Endometrial microvascular endothelial cells (primary cell): ENCODE results near the gene DDX19B. TPM values are rescaled to one million over a fixed set of nuclear protein-coding genes. Genes with fewer than 3 reads are reported as not detected.
"Not testable (repeated sequence)": the region's sequence is repeated elsewhere in the genome, so short reads cannot be mapped to it uniquely, and the experiment has no call there.

ENCODE experiments used
- in situ Hi-C: cut with HindIII; loops from 2 replicates; pipeline ENCODE4 v1.10.0; 2017; ENCODE audit warnings: low sequenced_read_pairs, low pct_unique_long_range_greater_than_20kb; ENCODE audit errors: inconsistent ontology term
- total RNA-seq: library from RNA; depleted of rRNA; stranded (reverse); fragments of >200 nt; gene quantifications from one replicate; pipeline ENCODE4 v1.2.3, GENCODE V29; 2015; ENCODE audit errors: inconsistent ontology term

The DDX19B gene
- total RNA-seq, 1 donor from 2014 or later: 28.2 TPM

DNA sequence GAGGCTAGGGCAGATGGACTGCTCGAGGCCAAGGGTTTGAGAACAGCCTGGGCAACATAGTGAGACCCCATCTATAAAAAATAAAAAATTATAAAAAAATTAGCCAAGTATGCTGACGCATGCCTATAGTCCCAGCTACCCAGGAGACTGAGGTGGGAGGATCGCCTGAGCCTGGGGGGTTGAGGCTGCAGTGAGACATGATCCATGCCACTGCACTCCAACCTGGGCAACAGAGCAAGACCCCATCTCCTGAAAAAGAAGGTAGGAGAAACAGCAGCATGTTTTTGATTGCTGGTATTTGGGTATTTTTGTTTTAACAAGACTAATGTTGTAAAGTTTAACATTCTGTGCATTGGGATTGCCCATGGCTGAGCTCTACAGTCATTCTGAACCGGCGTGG, 38.8 kb downstream of the DDX19B start:
- in situ Hi-C loops: no loop called here

DNA sequence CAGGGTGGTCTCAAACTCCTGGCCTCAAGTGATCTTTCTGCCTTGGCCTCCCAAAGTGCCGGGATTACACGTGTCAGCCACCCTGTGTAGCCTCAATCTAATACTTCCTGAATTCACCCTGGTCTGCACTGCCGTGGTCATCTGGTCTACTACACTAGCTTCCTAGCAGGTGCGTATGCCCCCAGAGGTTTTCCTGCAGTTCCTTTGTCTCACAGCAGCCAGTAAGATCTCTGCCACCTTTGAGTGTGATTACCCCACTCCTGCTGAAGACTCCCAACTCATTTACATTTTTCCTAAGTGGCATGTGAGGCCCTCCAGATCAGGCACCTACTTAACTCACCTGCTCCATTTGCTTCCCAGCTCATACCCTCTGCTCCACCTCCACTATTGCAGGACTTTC, 42.6 kb downstream of the DDX19B start:
- in situ Hi-C loops: no loop called here

DNA sequence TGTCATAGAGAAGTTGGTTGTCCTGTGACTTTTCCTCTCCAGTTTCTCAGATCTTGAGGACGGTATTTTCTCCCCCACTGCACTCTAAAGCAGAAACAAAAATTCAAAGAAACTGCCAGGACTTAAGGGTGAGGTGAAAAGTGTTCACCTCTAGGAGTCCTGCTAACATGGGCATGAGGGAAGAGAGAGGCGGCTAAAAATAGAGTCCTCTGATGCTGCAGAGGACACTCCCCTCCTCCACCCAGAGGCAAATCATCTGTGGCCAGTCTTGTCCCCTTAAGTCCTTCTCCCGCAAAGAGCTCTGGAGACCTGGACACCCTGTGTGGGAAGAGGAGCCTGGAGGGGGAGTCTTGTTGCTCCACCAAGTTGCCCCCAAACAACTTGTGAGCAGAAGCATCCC, 43.0 kb downstream of the DDX19B start:
- in situ Hi-C loops: no loop called here

DNA sequence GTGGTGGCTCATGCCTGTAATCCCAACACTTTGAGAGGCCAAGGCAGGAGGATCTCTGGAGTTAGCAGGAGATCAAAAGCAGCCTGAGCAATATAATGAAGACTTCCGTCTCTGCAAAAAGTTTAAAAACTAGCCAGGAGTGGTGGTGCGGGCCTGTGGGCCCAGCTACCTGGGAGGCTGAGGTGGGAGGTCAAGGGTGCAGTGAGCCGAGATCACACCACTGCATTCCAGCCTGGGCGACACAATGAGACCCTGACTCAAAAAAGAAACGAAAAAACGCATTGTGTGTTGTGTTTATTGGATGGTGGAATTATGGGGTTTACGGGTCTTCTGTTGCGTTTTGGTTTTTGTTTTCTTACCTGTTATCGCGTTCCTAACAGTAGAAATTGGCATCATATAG, 46.9 kb downstream of the DDX19B start:
- in situ Hi-C loops: no loop called here

DNA sequence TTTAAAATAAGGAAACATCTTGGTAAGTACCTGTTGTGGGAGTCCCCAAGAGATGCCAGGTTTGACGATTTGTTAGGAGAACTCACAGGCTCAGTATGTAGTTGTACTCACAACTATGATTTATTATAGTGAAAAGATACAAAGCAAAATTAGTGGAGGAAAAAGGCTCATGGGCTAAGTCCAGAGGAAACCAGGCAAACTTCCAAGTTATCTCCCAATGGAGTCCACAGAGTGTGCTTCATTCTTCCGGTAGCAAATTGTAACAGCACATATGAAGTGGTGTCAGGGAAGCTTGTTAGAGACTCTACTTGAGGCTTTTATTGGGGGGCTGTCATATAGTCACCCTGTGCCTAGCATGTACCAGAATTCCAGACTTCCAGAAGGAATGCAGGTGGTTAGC, 50.0 kb downstream of the DDX19B start:
- in situ Hi-C loops: no loop called here

DNA sequence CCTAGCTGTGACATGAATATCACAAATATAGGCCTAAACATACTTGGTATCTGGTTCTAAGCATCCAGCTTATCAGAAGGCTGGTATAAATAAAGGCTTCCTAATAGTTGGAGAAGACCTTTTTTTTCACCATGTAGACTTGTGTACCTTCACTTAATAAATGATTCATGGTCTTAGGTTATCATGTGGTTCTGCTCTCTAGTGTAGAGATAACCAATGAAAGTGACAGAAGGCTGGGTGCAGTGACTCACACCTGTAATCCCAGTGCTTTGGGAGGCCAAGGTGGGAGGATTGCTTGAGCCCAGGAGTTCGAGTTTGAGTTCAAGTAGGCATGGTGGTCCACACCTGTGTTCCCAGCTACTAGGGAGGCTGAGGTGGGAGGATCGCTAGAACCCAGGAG, 50.8 kb downstream of the DDX19B start:
- in situ Hi-C loops: no loop called here

DNA sequence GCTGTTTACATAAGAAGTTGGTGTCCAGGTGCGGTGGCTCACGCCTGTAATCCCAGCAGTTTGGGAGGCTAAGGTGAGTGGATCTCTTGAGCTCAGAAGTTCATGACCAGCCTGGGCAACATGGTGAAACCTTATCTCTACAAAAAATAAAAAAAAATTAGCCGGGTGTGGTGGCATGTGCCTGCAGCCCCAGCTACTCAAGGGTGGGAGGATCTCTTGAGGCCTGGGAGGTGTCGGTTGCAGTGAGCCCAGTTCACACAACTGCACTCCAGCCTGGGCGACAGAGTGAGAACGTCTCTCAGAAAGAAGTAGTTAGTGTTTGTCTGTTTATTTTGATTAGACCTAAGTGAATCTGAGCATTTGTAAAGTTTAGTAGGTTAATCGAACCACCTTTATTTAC, 60.6 kb downstream of the DDX19B start:
- in situ Hi-C loops: no loop called here

DNA sequence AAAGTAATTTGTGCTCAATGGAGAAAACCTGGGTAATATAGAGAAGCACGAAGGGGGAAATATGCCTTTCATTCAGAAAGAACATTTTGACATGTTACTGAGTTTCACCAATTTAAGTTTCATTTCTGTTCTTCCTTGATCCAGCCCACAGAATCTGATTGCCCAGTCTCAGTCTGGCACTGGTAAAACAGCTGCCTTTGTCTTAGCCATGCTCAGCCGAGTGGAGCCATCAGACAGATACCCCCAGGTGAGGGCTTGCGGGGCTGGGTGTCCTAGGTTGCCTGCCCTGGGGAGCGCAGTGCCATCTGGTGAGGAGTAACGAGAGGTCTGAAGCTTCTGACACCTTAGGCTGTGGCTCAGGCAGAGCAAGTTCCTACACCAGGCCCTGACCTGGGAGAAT, 65.4 kb downstream of the DDX19B start:
- in situ Hi-C loops: no loop called here

DNA sequence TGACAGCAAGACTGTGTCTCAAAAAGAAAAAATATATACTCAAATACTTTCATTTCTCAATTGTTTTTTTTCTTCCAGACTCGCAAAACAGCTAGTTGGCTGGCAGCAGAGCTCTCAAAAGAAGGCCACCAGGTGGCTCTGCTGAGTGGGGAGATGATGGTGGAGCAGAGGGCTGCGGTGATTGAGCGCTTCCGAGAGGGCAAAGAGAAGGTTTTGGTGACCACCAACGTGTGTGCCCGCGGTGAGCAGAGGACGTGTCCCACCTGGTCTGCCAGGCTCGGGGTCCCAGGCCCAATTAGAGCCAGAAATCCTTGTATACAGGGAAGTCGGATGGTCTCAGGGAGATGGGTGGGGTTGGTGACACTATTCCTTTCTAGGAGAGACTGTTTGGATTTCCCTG, 71.2 kb downstream of the DDX19B start:
- in situ Hi-C loops: not testable (repeated sequence)

DNA sequence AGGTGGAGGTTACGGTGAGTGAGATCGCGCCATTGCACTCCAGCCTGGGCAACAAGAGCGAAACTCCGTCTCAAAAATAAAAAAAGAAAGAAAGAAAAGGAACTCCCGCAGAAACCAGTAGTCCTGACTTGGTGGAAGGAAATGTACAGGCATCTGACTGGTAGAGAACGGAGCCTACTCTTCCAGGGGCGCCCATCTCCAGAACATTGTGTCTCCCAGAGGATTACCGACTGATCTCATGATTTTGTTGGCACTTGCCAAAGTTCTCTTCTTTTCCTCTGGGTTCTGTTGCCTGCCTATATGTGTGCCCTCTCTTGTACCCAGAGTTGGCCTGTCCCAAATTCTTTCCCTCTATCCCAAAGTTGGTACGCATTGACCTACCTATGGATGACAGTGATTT, 71.9 kb downstream of the DDX19B start:
- in situ Hi-C loops: no loop called here

DNA sequence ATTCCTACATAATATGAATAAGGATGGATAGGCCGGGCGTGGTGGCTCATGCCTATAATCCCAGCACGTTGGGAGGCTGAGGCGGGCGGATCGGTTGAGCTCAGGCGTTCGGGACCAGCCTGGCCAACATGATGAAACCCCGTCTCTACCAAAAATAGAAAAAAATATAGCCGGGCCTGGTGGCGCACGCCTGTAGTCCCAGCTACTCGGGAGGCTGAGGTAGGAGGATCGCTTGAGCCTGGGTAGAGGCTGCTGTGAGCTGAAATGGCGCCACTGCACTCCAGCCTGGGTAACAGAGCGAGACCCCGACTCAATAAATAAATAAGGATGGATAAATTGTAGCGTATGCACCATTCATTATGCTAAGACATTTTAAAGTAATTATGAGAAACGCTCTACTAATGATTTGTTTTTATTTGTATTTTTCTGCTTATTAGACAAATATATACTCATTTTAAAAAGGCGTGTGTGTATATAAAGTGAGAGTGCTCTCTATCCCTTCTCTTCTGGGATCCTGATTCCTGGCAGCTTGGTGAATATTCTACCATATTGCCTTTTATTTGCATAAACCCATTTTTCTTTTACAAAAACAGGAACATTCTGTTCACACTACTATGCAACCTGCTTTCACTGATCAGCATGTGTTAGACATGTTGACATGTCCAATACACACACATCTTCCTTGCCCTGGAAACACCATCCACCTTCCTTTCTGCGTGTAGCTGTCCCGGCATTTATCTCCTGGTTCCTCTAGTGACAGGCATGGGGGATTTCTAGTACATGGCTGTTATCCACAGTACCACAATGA, 74.1 kb downstream of the DDX19B start:
- in situ Hi-C loops: no loop called here

DNA sequence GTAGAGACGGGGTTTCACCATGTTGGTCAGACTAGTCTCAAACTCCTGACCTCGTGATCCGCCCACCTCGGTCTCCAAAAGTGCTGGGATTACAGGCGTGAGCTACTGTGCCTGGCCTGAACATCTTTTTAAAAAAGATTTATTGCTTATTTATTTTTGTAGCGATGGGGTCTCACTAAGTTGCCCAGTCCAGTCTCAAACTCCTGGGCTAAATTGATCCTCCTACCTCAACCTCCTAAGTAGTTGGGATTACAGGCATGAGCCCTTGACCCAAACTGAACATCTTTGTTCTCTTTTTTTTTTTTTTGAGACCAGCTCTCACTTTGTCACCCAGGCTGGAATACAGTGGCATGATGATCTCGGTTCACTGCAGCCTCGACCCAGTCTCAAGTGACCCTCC, 75.2 kb downstream of the DDX19B start:
- in situ Hi-C loops: no loop called here

DNA sequence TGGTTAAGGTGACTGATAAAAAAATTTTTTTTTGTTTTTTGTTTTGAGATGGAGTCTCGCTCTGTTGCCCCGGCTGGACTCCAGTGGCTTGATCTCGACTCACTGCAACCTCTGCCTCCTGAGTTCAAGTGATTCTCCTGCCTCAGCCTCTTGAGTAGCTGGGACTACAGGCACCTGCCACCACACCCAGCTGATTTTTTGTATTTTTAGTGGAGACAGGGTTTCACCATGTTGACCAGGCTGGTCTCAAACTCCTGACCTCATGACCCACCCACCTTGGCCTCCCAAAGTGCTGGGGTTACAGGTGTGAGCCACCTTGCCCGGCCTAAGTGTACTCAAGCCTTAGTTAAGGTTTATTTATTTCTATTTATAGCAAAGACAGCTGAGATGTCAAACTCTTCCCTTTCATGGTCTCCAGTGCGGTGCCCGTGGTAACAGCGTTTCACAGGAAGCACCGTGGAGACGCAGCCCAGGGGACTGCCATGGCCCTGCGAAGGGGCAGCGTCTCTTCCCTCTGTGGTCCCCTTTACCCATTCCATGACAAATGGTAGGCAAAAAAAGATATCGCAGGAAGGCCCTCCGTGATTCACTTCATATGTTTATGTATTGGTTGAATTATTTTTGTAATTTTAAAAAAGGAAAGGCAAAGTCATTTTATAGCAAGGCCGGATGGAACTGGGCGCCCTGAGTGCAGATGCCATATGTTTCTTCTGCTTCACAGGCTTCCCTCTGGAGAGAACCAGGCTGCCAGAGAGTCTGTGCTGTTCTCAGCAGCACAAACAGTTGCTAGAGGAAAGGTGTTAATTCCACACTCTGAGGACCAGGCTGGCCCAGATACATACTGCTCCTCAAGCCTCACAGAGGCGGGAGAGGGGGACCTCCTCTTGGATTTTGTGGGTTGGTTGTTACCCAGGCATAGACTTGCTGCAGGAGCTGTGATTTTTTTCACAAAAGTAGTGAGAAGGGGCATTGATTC, 76.9 kb downstream of the DDX19B start:
- in situ Hi-C loops: no loop called here

DNA sequence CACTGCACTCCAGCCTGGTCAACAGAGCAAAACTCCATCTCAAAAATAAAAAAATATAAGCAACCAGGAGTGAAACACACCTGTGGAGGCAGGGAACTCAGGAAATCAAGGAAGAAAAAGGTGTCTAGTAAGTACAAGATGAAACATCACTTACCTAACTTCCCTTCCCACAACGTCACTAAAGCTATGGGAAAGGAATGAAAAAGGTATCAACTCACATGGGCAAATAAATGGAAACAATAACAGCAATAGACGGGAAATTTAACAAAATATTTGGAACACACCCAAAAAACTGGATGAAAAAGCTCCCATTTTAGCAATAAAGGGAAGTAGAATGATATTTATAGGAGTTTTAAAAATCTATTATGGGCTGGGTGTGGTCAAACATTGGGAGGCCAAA, 78.8 kb downstream of the DDX19B start:
- in situ Hi-C loops: no loop called here

DNA sequence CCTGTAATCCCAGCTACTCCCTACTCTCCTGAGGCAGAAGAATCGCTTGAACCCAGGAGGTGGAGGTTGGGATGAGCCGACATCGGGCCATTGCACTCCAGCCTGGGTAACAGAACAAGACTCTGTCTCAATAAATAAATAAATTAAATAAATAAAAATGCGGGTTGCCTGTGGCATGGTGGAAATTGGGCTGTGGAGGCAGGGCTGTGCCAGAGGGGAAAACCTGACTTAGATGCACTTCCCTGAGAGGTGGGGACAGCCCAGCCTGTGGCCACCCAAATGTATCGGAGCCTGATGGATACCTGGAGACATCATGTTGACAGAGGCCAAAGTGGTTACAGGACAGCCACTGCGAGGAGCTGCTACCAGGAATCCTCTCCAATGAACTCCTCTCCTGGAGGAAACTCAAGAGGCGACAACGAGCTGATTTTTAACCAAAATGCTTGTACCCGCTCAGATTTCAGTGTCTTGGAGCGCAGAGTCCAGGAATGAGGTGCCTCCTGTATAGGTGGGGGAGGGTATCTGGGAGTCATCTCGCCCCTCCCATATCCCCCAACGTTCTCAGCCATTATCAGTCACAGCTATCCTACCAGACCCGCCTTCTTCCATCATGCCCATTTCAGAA, 80.0 kb downstream of the DDX19B start:
- in situ Hi-C loops: no loop called here

DNA sequence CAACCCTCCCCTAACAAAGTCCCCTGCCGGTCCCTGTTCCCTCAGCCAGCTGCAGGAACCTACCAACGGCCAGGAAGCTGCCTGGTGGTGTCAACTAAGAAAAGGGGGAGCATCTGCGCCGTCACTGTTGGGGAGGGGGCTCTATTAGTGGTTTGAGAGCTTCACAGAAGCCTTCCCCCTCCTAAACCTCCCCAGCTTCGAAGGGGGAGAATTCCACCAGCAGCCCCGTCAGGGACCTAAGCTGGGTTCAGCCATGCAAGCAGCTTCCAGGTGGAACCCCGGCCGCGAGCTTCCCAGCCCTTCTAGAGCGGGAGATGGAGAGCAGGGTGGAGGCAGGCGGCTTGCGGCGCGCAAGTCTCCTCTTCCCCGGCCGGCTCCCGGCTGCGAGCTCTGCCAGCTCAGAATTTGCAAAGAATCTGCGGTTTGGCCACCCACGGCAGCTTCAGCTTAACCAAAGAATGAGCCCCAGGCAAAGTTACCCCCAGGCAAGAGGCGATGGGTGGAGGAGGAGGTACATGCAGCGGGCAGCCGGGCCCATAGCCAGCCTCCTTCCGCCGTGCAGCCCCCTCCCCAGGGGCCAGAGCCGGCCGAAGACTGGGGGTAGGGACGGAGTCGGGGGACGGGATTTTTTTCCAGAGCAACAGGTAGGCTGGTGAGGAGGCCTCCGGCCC, 81.4 kb downstream of the DDX19B start:
- in situ Hi-C loops: no loop called here

DNA sequence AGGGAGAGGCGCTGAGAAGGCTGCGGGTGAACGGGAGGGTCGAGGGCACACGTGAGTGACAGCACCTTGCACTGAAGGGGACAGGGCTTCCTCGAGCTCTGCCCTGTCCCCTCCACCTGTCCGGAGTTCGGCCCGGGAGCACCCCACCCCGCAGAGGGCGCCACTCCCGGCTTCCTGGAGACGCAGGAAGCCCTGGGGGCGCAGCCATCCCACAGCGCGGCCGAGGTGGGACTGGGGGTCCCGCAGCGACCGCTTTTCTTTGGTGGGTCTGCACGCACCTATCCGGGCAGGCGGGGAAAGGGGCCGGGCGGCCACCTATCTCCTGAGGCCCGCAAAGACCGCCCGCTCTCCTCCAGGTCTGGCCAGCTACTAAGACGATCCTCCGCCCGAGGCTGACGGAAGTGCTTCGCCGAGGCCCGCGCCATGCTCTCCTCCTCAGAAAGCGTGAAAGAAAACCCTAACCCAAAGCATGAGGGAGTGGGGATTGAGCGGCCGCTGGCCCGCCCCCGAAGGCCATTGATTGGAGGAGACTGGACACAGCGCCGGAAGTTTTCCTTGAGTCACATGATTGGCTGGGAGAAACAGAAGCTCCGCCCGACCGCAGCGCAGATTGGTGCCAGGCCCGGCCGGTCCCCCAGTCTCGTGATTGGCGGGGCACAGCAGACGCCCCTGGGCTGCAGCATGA, 82.1 kb downstream of the DDX19B start:
- in situ Hi-C loops: no loop called here

DNA sequence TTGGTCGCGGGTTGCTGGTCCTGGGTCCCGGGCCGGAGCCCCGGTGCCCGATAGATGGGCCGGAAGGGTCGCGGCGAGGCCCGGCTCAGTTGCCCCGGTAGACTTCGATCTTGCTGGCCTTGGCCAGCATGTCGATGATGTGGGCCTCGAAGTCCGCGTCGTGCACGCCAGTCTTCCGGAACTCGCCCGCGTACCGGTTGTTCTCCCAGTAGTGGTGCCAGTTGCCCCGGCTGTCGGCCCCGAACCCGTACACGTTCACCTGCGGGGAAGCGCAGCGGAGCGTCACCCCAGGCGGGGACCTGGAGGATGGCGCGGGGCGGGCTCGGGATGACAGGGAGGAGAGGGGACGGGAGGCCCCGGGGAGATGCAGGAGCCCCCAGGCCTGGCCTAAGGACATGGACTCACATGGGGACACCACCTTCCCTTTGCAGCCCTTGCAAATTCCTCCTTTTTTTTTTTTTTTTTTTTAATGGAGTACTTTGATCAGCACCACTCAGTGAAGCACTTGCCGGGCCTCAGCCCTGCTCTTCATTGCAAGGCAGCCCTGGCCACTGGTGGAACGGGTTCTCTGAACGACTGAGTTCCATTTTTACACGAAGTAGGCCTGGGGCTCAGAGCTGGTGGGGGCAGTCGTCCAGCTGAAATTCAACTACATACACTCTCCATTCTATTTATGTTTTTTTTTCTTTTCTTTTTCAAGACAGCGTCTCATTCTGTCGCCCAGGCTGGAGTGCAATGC, 82.8 kb downstream of the DDX19B start:
- in situ Hi-C loops: no loop called here
